Smooth muscle cell (in vitro differentiated cells): ENCODE data around the gene CENPL. TPM values are rescaled to one million over a fixed set of nuclear protein-coding genes. Genes with fewer than 3 reads are reported as not detected.

Source experiments
- DNase-seq: peaks from one replicate; lab custom pipeline; 2025; ENCODE audit not compliant: unreplicated experiment; lab: John Stamatoyannopoulos, UW
- H2AFZ ChIP-seq: fragments of 200-600 bp; sonication (generic); 2 replicates; pipeline ENCODE4 v1.6.0; 2016; ENCODE audit warnings: antibody characterized with exemption, low read depth, mild to moderate bottlenecking
- H3F3A ChIP-seq: fragments of 200-600 bp; sonication (generic); 2 replicates; pipeline ENCODE4 v1.6.0; 2017; ENCODE audit warnings: antibody characterized with exemption, low read depth
- H3K27ac ChIP-seq: fragments of 200-600 bp; sonication (generic); 2 replicates; pipeline ENCODE4 v1.5.1; 2016; ENCODE audit warnings: low read depth, mild to moderate bottlenecking
- H3K27me3 ChIP-seq: fragments of 200-600 bp; sonication (generic); 2 replicates; pipeline ENCODE4 v1.6.1; 2016; ENCODE audit warnings: low read depth, mild to moderate bottlenecking
- H3K36me3 ChIP-seq: fragments of 200-600 bp; sonication (generic); 2 replicates; pipeline ENCODE4 v1.5.1; 2016; ENCODE audit warnings: low read depth
- H3K4me1 ChIP-seq: fragments of 200-600 bp; sonication (generic); 2 replicates; pipeline ENCODE4 v1.5.1; 2016; ENCODE audit warnings: low read depth
- H3K4me2 ChIP-seq: fragments of 200-600 bp; sonication (generic); 2 replicates; pipeline ENCODE4 v1.6.0; 2016; ENCODE audit warnings: mild to moderate bottlenecking
- H3K4me3 ChIP-seq: fragments of 200-600 bp; sonication (generic); 2 replicates; pipeline ENCODE4 v1.5.1; 2016; ENCODE audit warnings: mild to moderate bottlenecking
- H3K79me2 ChIP-seq: fragments of 200-600 bp; sonication (generic); 2 replicates; pipeline ENCODE4 v1.6.0; 2016; ENCODE audit warnings: low read depth, mild to moderate bottlenecking
- H3K9ac ChIP-seq: fragments of 200-600 bp; sonication (generic); 2 replicates; pipeline ENCODE4 v1.6.0; 2016; ENCODE audit warnings: low read depth
- H3K9me3 ChIP-seq: fragments of 200-600 bp; sonication (generic); replicated peaks from 2 replicates; pipeline ENCODE4 v1.5.1; 2016; ENCODE audit warnings: low read depth
- H4K20me1 ChIP-seq: fragments of 200-600 bp; sonication (generic); 2 replicates; pipeline ENCODE4 v1.6.0; 2016; ENCODE audit warnings: low read depth
- WGBS: methylation state at CpG from one replicate; pipeline ENCODE4 v1.1.7; 2016; ENCODE audit warnings: low lambda C conversion rate; 5-methylcytosine and 5-hydroxymethylcytosine counted together
- polyA plus RNA-seq: library from polyadenylated mRNA; unstranded; fragments of >200 nt; fragmentation: Nextera tagmentation; extraction: Ambion mirVana; gene quantifications from 2 replicates; pipeline ENCODE4 v1.2.1, GENCODE V29; 2016
- small RNA-seq: library from RNA; depleted of rRNA; stranded (forward); fragments of <200 nt; gene quantifications from one replicate; pipeline ENCODE3, GENCODE V24; 2014
- total RNA-seq: library from RNA; depleted of rRNA; stranded (reverse); fragments of >200 nt; gene quantifications from 2 replicates; pipeline ENCODE4 v1.2.3, GENCODE V29; 2014
- TF ChIP-seq, protein P1 (sequence below): fragments of 200-600 bp; sonication (generic); IDR thresholded peaks from 2 replicates; pipeline ENCODE4 v1.5.1; 2017; ENCODE audit warnings: borderline replicate concordance, mild to moderate bottlenecking, antibody characterized with exemption; ENCODE audit not compliant: insufficient read depth, poor library complexity, severe bottlenecking

CENPL gene
- total and polyA plus RNA-seq, 2 experiments from 2014 or later: 6.1 to 14.6 TPM

DNA sequence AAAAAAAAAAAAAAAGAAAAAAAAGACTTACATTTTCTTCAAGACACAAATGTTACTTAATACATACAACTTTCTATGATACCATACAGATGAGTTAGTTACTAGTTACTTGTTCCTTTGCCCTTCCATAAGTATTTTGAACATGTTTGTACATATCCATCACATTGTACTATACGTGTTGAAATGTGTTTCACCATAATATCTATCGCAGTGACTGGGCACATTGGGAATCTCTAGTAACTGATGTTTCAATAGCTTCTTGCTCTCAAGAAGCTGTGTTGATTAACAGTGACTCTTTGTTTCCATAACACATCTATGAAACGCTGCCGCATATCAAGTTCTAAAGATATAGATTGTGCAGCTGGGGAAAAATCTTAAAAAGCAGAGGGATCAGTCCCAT lies 67.0 kb downstream of the CENPL start:
- TF ChIP-seq, protein P1, sequence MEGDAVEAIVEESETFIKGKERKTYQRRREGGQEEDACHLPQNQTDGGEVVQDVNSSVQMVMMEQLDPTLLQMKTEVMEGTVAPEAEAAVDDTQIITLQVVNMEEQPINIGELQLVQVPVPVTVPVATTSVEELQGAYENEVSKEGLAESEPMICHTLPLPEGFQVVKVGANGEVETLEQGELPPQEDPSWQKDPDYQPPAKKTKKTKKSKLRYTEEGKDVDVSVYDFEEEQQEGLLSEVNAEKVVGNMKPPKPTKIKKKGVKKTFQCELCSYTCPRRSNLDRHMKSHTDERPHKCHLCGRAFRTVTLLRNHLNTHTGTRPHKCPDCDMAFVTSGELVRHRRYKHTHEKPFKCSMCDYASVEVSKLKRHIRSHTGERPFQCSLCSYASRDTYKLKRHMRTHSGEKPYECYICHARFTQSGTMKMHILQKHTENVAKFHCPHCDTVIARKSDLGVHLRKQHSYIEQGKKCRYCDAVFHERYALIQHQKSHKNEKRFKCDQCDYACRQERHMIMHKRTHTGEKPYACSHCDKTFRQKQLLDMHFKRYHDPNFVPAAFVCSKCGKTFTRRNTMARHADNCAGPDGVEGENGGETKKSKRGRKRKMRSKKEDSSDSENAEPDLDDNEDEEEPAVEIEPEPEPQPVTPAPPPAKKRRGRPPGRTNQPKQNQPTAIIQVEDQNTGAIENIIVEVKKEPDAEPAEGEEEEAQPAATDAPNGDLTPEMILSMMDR: no peak
- H3K4me3 ChIP-seq: no peak overlapping the region
- H3K79me2 ChIP-seq: no peaks in the 10 kb centered on the region
- peaks cover 4% of the 10 kb centered on the region for H3K9me3 ChIP-seq
- no peaks in the 10 kb centered on the region for H3K4me1 ChIP-seq
- H3K27me3 ChIP-seq: no peaks in the 10 kb centered on the region
- H2AFZ ChIP-seq: no peak overlapping the region
- 98% methylated on average over 4 of the region's 4 CpGs for WGBS
- no peaks in the 10 kb centered on the region for H3F3A ChIP-seq
- H3K27ac ChIP-seq: no peak overlapping the region
- peaks cover 49% of the 10 kb centered on the region for H3K36me3 ChIP-seq
- no peaks in the 10 kb centered on the region for H4K20me1 ChIP-seq
- no peak for DNase-seq
- no peak overlapping the region for H3K9ac ChIP-seq
- H3K4me2 ChIP-seq: no peak overlapping the region

DNA sequence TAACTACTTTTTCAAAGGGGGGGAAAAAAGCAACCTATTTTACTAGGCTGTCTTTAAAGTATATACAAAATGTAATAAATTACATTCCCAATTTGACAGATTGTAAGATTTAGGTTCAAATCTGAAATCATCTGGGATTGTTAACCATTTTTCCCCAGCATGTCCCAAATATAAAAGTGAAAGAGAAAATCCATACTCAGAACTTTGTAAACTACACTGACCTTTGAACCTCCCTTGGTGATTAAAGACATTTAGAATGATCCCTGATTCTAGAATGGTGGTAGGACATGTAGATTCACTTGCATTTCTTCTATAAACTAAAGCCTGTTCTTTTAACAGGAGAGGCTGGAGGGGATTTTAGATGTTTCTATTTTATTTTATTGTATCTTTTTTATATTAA lies 70.9 kb downstream of the CENPL start:
- H2AFZ ChIP-seq: no peak overlapping the region
- no peaks in the 10 kb centered on the region for H3K4me1 ChIP-seq
- H3K4me3 ChIP-seq: no peak overlapping the region
- H3K9me3 ChIP-seq: no peaks in the 10 kb centered on the region
- no peak overlapping the region for H3K27ac ChIP-seq
- H3K79me2 ChIP-seq: peaks cover 6% of the 10 kb centered on the region
- no peaks in the 10 kb centered on the region for H3K27me3 ChIP-seq
- H3K9ac ChIP-seq: no peak overlapping the region
- peaks cover 31% of the 10 kb centered on the region for H3K36me3 ChIP-seq
- H4K20me1 ChIP-seq: no peaks in the 10 kb centered on the region
- no peak for DNase-seq
- no peaks in the 10 kb centered on the region for H3F3A ChIP-seq
- TF ChIP-seq, protein P1: no peak
- H3K4me2 ChIP-seq: no peak overlapping the region

Small RNA genes lying within 50 kb of the gene (small RNA-seq; reads per million reads assigned to genes)
- not detected for gene RF00019

Other genes with a start within 250 kb of the CENPL start
- not detected in 2 replicates for gene SLC9C2, start 221.8 kb downstream of the CENPL start, total RNA-seq
- 0.35 TPM in 1 of 2 replicates, not detected in the other for gene SLC9C2, start 221.8 kb downstream of the CENPL start, polyA plus RNA-seq
- gene TEX50, start 189.5 kb downstream of the CENPL start, total RNA-seq: 0.49 TPM in 1 of 2 replicates, not detected in the other
- gene TEX50, start 189.5 kb downstream of the CENPL start, polyA plus RNA-seq: not detected in 2 replicates
- 0.72 TPM in 1 of 2 replicates, not detected in the other for gene ANKRD45, start 155.0 kb downstream of the CENPL start, total RNA-seq
- gene ANKRD45, start 155.0 kb downstream of the CENPL start, polyA plus RNA-seq: 1.8 and 5.3 TPM in 2 replicates
- 47.6 and 49.7 TPM in 2 replicates for gene KLHL20, start 109.9 kb downstream of the CENPL start, total RNA-seq
- 21.2 and 25.6 TPM in 2 replicates for gene KLHL20, start 109.9 kb downstream of the CENPL start, polyA plus RNA-seq
- gene DARS2, start 210 bp downstream of the CENPL start, total RNA-seq: 16.9 and 19.3 TPM in 2 replicates
- gene DARS2, start 210 bp downstream of the CENPL start, polyA plus RNA-seq: 7.7 and 10.1 TPM in 2 replicates
- 206 and 276 TPM in 2 replicates for gene GAS5, start 43.1 kb upstream of the CENPL start, total RNA-seq
- gene GAS5, start 43.1 kb upstream of the CENPL start, polyA plus RNA-seq: 104 and 156 TPM in 2 replicates
- gene ZBTB37, start 43.5 kb upstream of the CENPL start, total RNA-seq: 6.6 and 9.1 TPM in 2 replicates
- gene ZBTB37, start 43.5 kb upstream of the CENPL start, polyA plus RNA-seq: 0.77 and 0.98 TPM in 2 replicates
- gene SERPINC1, start 92.4 kb upstream of the CENPL start, total RNA-seq: 0.49 and 0.63 TPM in 2 replicates
- 0.56 TPM in 1 of 2 replicates, not detected in the other for gene SERPINC1, start 92.4 kb upstream of the CENPL start, polyA plus RNA-seq
- gene RC3H1, start 197.5 kb upstream of the CENPL start, total RNA-seq: 20.7 and 21.6 TPM in 2 replicates
- gene RC3H1, start 197.5 kb upstream of the CENPL start, polyA plus RNA-seq: 3.9 and 4.7 TPM in 2 replicates